Measurements from ENCODE around the gene GDE1.

GRCh38 chr16:19497176-19497575 is 24.7 kb downstream of the GDE1 start:
- TF ChIP-seq, protein P1, sequence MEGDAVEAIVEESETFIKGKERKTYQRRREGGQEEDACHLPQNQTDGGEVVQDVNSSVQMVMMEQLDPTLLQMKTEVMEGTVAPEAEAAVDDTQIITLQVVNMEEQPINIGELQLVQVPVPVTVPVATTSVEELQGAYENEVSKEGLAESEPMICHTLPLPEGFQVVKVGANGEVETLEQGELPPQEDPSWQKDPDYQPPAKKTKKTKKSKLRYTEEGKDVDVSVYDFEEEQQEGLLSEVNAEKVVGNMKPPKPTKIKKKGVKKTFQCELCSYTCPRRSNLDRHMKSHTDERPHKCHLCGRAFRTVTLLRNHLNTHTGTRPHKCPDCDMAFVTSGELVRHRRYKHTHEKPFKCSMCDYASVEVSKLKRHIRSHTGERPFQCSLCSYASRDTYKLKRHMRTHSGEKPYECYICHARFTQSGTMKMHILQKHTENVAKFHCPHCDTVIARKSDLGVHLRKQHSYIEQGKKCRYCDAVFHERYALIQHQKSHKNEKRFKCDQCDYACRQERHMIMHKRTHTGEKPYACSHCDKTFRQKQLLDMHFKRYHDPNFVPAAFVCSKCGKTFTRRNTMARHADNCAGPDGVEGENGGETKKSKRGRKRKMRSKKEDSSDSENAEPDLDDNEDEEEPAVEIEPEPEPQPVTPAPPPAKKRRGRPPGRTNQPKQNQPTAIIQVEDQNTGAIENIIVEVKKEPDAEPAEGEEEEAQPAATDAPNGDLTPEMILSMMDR (IDR thresholded peaks at IDR 0.05; ENCODE audit: low read length), result no peak
- no peak for TF ChIP-seq EZH2phosphoT487 (IDR thresholded peaks at IDR 0.05; ENCODE audit: low read length)
- no peak for TF ChIP-seq EZH2 (optimal IDR thresholded peaks at IDR 0.05; ENCODE audit: low read depth, low read length)

Data from MM.1S (cell line).